DLD1 (cell line): Measurements from ENCODE around the gene MIEF1.

Experiments
- in situ Hi-C: cut with HindIII; loops from 2 replicates; pipeline ENCODE4 v1.10.0; 2017; ENCODE audit warnings: low sequenced_read_pairs

MIEF1 gene

DNA sequence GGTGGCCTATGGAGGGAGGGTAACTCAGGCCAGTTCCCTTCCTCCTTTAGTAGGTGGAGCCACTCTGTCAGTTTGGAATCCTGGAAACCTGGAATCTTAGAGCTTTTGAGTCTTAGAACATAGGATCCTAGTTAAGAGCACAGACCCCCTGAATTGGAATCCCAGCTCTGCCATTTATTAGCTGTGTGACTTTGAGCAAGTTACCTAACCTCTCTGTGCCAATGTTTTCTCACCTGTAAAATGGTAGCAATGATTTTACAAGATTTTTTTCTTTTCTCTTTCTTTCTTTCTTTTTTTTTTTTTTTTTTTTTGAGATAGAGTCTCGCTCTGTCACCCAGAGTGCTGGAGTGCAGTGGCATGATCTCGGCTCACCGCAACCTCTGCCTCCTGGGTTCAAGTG is 51.3 kb downstream of the MIEF1 start:
- in situ Hi-C loops: loop anchor here (25.0 kb wide), 2 partner anchors 209 to 459 kb away; no protein-coding TSS in a partner anchor

DNA sequence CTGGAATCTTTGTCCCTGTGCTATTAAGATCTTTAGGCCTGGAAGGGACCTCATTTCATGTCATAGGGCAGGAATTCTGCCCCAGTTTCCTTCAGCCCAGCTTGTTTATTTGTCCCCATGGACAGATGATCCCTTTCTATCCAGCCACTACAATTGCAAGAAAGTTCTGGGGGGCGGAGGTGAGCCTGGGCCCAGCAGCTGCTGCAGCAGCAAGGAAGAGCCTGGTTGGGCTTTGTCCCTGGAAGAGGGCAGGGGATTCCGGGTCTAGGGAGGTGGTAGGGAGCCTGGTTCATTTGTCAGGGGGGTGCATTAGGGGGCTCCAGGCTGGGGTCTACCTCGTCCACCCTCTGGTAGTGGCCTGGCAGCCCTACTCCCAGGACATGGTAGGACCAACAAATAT is 52.1 kb downstream of the MIEF1 start:
- in situ Hi-C loops: loop anchor here (25.0 kb wide), 2 partner anchors 208 to 458 kb away; no protein-coding TSS in a partner anchor

DNA sequence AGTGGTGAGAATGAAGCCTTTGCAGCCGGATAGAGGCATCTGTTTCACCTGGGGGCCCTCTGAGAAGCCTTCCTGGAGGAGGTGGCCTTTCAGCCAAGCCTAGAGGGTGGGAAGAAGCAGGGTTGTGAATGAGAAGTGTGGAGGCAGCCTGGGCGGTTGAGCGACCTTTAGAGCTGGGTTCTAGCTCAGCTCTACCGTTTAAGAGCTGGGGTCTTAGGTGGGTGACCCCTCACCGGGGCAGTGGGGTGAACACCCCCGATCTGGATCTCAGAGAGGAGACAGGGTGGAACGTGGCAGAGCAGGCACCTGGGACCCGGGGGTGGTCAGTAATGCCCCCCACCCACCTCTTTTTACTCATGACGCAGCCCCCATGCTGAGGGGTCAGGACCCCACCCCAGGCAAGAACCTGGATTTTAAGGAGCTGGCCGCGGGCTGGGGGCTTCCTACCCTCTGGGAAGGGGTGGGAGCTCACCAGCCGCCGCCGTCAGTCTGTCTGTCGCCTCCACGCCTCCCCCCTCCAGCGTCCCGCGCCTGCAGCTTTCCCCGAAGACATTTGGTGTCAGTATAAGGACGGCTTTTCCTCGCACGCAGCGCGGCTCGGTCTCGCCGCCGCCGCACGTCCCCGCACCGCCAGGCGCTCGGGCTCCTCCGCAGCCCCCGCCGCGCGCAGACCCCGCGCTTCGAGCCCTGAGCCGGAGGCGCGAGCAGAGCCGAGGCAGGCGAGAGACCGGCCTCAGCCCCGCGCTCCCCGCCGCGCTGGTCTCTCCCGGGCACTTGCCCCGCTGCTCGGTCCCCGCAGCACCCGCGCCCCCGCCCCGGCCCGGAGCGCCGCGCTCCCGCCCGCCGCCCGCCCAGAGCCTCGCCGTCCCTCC is 55.1 kb downstream of the MIEF1 start:
- in situ Hi-C loops: loop anchor here (25.0 kb wide), 2 partner anchors 205 to 455 kb away; no protein-coding TSS in a partner anchor

DNA sequence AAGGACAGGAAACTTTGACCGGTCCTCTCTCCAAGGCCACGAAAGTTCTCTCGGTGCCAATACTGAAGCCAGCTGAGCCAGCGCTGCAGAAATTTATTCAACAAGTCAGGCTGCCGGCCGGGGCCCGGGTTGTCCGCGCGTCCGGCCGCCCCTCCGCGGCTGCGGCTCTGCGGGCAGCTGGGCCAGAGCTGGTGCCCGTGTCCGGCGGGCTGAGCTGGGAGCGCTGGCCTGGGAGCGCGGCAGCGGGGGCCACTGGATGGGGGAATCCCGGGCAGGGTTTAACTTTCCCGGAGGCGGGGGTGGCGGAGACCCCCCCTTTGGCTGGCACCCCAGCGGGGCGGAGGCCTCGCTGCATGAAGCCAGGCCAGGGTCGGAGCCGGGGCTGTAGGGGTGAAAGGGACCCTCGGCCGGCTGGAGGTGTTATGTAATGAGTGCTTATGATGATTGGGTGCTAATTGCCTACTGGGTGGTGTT is 56.2 kb downstream of the MIEF1 start:
- in situ Hi-C loops: loop anchor here (25.0 kb wide), 2 partner anchors 204 to 454 kb away; no protein-coding TSS in a partner anchor

DNA sequence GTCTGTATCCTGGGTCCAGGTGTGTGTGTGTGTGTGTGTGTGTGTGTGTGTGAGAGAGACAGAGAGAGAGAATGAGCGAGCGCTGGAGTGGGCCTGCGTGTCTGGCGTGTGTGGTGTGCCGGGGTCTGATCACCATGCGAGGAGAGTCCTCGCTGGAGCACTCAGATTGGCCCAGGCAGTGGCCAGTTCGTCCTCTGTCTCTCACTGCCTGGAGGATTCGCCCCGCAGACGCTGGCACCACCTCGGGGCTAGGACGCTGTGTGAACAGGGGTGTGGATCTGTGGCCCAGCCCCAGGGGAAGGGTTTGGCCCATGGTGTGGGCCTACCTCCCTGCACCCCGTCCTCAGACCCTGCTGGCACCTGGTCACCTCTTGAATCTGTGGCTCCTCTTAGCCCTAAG is 56.9 kb downstream of the MIEF1 start:
- in situ Hi-C loops: loop anchor here (25.0 kb wide), 2 partner anchors 203 to 453 kb away; no protein-coding TSS in a partner anchor

DNA sequence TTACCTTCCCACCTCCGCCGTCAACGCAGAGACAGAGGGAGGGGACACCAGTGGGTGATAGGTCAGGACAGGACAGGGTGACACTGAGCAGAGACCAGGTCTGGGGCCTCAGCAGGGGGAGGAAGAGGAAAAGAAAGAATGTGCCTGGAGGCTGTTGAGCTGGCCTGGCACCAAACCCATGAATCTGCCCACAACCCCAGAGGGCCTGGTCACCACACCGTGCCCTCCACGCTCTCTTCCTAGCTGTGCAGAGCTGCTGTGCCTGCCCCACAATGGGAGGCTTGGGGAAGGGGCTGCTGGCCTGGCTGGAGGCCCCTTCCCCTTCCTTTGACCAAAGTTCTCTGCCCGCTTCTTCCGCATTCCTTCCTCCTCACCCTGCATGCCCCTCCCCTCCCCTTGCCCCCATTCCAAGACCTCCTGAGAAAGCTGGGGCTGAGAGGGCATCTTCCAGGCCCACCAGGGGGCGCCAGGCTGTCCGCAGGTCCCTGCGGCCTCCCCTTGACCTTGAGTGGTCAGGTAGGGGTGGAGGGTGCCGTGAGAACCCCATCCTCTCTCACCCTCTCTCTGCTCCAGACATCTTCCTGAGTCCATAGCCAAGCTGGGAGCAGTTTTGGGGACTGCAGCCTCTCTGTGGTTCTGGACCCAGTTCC is 57.5 kb downstream of the MIEF1 start:
- in situ Hi-C loops: loop anchor here (25.0 kb wide), 2 partner anchors 203 to 453 kb away; no protein-coding TSS in a partner anchor

DNA sequence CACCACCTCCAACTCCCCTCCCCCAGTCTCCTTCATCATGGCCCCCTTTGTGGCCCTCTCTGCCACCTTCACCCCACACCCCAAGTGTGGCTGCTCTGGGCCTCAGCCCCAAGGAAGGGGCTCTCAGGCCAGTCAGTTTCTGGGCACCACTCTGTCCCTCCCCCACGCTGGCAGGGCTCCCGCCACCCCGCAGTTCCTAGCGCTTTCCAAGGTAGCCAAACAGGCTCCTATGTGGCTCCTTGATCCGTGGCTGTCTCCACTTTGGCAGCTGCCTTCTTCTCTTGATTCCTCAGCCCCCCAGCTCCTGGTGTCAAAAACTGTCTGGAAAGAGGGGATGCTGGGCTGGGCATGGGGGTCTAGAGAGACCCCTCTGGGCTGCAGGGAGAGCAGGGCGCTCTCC is 58.0 kb downstream of the MIEF1 start:
- in situ Hi-C loops: loop anchor here (25.0 kb wide), 2 partner anchors 202 to 452 kb away; no protein-coding TSS in a partner anchor

DNA sequence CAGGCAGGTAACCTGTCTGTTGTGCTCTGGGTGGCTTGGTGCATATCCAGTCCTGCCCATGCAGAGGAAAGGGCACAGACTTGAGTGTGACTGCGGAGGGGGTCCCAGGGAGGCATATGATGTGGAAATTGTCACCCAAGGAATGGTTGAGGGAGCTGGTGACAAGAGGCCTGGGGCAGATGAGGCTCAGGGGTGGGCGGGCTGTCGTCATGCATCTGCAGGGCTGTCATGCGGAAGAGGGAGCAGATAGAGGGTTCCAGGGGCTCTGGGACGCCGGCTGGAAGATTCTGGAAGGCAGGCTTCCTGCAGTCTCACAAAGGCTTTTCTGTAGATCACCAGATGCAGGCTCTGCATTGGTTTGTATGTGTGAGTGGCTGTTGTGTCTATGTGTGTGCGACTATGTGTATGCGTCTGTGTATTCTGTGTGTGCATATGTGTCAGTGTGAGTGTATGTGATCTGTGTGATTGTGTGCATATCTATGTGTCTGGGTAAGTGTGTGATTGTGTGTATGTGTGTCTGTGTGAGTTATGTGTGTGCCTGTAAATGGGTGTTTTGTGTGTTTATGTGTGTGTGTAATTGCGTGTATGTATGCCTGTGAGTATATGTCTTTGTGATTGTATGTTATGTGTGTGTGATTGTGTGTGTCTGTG is 60.9 kb downstream of the MIEF1 start:
- in situ Hi-C loops: loop anchor here (25.0 kb wide), 2 partner anchors 199 to 449 kb away; no protein-coding TSS in a partner anchor

- in situ Hi-C loops: loop anchor here (25.0 kb wide), 2 partner anchors 199 to 449 kb away; no protein-coding TSS in a partner anchor
Measured at GRCh38 chr22:39563571-39564428, 61.7 kb downstream of the MIEF1 start.

- in situ Hi-C loops: loop anchor here (25.0 kb wide), 2 partner anchors 197 to 447 kb away; no protein-coding TSS in a partner anchor
Measured at GRCh38 chr22:39565414-39565944, 63.4 kb downstream of the MIEF1 start.

DNA sequence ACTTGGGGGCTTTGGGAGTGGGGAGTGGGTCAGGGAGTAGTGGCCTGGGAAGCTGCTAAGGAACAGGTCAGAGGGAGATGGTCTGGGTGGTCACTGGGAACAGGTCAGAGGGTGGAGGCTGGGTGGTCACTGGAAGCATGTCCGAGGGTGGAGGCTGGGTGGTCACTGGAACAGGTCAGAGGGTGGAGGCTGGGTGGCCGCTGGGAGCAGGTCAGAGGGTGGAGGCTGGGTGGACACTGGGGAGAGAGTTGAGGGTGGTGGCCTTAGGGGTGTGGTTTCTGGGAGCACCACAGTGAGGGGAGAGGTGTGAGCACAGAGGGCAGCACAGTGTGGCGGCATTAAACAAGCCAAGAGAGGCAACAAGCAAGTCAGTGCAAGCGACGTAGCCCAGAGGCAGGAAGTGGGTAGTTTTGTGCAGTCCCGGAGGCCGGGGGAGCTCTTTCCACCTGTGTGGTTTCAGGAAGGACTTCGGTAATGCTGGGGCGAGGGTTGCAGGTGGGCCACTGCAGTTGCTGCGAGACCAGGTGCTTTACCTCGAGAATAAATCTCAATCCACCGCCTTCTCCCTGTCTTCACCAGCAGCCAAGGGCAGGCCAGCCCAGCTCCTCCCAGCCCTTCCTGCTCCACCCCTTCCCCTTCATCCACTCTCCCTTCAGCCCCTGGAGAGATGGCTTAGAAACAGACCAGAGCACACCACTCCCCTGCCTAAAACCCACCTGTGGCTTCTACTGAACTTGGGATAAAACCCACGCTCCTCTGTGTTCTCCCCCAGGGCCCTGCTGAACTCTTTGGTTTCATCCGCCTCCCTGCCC is 65.3 kb downstream of the MIEF1 start:
- in situ Hi-C loops: loop anchor here (25.0 kb wide), 2 partner anchors 195 to 445 kb away; no protein-coding TSS in a partner anchor
